ENCODE data around the gene DYNLT1. TPM values are rescaled to one million over a fixed set of nuclear protein-coding genes. Genes with fewer than 3 reads are reported as not detected.

The DYNLT1 gene
- total and polyA plus RNA-seq, 2 of the 13 experiments (the other 11 are each of a cell fraction or from before 2014, with no cell fraction given) = 108 to 171 TPM

DNA sequence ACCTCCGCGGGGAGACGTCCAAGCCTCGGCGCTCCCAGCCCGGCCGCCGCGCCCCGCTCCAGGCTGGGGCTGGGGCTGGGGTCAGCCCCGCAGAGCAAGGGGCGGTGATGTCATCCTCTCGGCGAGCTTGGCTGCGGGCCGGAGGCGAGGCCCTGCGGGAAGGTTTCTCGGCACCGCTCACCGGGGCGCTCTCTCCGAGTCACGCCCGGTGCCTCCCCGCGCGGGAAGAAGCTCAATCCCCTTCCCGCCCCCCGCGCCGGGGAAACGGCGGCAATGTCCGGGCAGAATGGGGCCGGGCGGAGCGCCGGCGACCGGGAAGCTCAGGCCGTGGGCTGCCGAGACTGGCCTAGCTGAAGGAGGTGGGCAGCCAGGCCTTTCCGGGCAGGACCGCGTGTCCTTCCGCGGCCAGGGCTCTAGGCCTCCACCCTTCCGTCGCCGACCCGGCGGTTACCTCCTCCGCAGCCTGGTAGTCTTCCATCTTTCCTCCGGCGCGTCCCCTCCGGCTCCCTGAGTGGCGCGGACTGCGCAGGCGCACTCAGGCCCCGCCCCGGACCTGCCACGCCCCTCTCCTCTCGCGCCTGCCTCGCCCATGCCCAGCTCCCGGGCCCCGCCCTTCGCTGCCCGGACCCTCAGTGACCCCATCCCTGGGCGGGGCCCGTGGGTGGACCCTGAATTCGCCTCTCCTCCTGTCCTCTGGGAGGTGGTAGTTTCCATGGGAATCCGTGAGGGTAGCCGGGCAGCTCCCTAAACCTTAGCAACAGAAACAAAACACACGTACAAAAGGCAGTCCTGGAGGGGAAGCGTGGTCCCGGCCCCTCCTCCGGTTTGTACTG is at the start of gene DYNLT1 (continued):
- TF ChIP-seq TAF1 (CRISPR knock-in tag; IDR thresholded peaks at IDR 0.05) (peak; percentile 97), ZNF276 (CRISPR knock-in tag; IDR thresholded peaks at IDR 0.05; ENCODE audit: low read depth) (no peak), THAP8 (CRISPR knock-in tag; IDR thresholded peaks at IDR 0.05; ENCODE audit: borderline replicate concordance) (peak; percentile 92), NFIC (IDR thresholded peaks at IDR 0.05; ENCODE audit: low read length) (no peak), RNF2 (conservative IDR thresholded peaks at IDR 0.05; ENCODE audit: low read depth) (peak; percentile 64), CENPX (CRISPR knock-in tag; IDR thresholded peaks at IDR 0.05) (no peak), GMEB2 (CRISPR knock-in tag; IDR thresholded peaks at IDR 0.05; ENCODE audit: low read depth) (no peak), MAZ (IDR thresholded peaks at IDR 0.05; ENCODE audit: borderline replicate concordance, low read depth, low read length) (peak; percentile 85; the same call in 1 of the 2 replicates), MAZ (CRISPR knock-in tag; IDR thresholded peaks at IDR 0.05; ENCODE audit: low read depth) (peak; percentile 93), ZBTB7A (CRISPR knock-in tag; IDR thresholded peaks at IDR 0.05) (peak; percentile 84)
- TF ChIP-seq, protein P1, sequence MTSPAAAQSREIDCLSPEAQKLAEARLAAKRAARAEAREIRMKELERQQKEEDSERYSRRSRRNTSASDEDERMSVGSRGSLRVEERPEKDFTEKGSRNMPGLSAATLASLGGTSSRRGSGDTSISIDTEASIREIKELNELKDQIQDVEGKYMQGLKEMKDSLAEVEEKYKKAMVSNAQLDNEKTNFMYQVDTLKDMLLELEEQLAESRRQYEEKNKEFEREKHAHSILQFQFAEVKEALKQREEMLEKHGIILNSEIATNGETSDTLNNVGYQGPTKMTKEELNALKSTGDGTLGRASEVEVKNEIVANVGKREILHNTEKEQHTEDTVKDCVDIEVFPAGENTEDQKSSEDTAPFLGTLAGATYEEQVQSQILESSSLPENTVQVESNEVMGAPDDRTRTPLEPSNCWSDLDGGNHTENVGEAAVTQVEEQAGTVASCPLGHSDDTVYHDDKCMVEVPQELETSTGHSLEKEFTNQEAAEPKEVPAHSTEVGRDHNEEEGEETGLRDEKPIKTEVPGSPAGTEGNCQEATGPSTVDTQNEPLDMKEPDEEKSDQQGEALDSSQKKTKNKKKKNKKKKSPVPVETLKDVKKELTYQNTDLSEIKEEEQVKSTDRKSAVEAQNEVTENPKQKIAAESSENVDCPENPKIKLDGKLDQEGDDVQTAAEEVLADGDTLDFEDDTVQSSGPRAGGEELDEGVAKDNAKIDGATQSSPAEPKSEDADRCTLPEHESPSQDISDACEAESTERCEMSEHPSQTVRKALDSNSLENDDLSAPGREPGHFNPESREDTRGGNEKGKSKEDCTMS (CRISPR knock-in tag; conservative IDR thresholded peaks at IDR 0.05) = no peak
